ENCODE data around the gene MEIS2.
"Not testable (repeated sequence)": the region's sequence is repeated elsewhere in the genome, so short reads cannot be mapped to it uniquely, and the experiment has no call there.

MEIS2 gene

DNA sequence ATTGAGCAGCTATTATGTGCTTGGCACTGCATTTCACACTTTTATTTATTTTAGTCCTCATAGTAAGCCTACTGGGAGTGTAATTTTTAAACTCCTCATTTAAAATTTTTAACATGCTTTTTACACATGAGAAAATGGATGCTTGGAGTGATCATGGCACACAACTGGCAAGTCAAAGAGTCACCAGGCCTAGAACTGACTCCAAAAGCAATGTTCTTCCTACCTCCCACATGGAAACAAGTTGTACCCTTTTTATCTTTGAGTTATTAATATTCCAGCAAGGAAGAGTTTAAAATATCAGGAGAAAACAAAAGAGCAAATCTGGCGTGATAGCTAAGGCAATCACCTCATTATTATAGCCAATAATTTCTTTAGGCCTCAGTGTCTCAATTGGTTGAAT lies 100.6 kb downstream of the MEIS2 start:
- no peak for DNase-seq

DNA sequence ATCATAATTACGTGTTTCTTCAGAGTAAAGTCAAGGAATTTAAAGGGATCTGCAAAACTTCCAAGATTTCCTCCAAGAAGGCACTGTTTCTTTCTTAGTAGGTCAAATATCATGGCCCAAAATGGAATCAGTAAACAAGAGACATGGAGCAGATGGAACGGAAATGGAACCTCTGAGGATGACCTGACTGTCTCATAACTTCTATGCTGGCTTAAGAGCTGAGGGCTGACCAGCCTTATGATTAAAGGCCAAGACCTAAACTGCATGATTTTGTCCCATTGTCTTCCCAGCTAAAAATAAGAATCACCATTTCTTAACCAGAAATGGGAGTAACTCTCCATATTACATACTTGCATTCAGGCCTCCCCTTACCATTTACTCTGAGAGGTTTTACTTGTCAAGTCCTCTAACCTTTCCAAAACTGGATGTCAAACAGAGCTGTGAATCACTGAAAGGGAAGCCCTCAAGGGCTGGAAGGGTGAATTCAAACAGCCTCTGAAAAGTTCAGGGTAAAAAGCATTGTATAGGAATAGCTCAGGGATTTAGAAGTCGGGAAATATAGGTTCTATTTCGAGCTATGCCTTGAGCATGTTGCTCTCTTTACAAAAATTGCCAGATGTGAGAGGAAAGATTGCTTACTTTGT lies 103.7 kb downstream of the MEIS2 start:
- no peak for DNase-seq

- no peak for DNase-seq
Measured at GRCh38 chr15:36996121-36996520, 104.2 kb downstream of the MEIS2 start.

- DNase-seq = no peak
Measured at GRCh38 chr15:36994790-36995189, 105.6 kb downstream of the MEIS2 start.

GRCh38 chr15:36992454-36992853 lies 107.9 kb downstream of the MEIS2 start:
- DNase-seq = no peak

- DNase-seq = no peak
Measured at GRCh38 chr15:36988947-36989346, 111.4 kb downstream of the MEIS2 start.

DNA sequence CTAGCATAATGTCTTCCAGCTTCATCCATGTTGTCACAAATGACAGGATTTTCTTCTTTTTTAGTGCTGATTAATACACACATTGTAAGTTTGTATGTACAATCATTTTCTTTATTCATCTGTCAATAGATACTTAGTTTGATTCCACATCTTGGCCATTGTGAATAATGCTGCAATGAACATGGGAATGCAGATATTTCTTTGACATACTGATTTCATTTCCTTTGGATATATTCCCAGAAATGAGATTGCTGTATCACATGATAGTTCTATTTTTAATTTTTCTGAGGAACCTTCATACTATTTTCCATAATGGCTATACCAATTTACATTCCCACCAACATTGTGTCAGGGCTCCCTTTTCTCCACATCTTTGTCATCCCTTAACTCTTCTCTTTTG lies 117.9 kb downstream of the MEIS2 start:
- DNase-seq = no peak

DNA sequence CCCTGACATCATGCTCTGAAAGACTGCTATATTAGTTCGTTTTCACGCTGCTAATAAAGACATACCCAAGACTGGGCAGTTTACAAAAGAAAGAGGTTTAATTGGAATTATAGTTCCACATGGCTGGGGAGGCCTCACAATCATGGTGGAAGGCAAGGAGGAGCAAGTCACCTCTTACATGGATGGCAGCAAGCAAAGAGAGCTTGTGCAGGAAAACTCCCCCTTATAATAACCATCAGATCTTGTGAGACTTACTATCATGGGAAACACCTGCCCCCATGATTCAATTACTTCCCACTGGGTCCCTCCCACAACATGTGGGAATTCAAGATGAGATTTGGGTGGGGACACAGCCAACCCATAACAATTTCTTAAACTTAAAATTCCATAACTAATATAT lies 120.1 kb downstream of the MEIS2 start:
- DNase-seq = not testable (repeated sequence)

DNA sequence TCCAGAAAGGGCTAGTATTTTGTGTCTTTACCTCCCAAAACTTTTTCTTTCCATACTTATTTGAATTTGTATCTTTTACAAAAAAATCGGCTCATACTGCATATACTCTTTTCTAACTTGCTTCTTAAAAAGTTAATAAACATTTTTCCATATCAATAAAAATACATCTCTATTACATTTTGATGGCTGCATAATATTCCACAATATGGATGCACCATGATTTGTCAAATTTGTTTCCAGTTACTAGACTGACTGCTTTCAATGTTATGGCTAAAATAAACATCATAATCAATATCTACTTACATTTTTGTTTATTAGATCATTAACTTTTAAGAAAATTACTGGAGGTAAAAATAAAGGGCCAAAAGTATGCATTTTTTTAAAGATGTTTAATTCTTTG lies 121.7 kb downstream of the MEIS2 start:
- DNase-seq = no peak

GRCh38 chr15:36978126-36978525 lies 122.2 kb downstream of the MEIS2 start:
- no peak for DNase-seq

- DNase-seq = no peak
Measured at GRCh38 chr15:36977659-36978058, 122.7 kb downstream of the MEIS2 start.

DNA sequence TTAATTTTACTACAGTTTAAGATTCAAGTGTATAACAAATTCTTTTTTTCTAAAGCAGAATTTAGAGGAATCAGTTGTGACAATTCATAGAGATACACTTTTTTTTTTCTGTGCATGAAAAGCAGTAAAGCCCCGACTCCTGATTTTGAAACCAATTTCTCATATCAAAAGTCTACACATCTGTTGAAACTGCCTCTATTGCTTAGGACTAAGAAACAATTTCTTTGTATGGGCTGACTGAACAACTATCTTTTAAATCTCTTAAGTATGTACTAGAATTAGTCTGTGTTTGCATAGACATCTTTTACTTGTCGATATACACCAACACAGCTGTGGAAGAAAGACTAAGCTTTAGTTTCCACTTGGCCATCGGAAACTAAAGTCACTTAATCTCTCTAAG lies 127.6 kb downstream of the MEIS2 start:
- DNase-seq = no peak

DNA sequence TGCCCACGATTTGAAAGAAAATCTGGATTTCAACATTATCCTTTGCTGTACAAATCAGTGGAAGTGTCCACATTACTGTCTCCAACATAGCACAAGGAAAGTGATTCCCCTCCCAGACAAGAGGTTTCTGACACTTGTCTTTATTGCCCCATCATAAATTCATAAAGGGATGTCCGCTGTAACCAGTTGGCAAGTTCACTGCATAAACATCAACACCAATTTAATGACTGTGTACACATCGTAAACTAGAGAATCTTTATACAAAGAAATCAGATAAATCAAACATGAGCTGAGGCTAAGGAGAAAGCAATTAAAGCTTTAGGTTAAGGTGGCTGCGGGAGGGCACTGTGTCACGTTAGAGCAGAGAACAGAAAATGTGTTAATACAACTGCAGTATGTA lies 129.8 kb downstream of the MEIS2 start:
- no peak for DNase-seq

- DNase-seq = no peak
Measured at GRCh38 chr15:36967929-36968328, 132.4 kb downstream of the MEIS2 start.

GRCh38 chr15:36966708-36967107 lies 133.6 kb downstream of the MEIS2 start:
- DNase-seq = no peak

DNA sequence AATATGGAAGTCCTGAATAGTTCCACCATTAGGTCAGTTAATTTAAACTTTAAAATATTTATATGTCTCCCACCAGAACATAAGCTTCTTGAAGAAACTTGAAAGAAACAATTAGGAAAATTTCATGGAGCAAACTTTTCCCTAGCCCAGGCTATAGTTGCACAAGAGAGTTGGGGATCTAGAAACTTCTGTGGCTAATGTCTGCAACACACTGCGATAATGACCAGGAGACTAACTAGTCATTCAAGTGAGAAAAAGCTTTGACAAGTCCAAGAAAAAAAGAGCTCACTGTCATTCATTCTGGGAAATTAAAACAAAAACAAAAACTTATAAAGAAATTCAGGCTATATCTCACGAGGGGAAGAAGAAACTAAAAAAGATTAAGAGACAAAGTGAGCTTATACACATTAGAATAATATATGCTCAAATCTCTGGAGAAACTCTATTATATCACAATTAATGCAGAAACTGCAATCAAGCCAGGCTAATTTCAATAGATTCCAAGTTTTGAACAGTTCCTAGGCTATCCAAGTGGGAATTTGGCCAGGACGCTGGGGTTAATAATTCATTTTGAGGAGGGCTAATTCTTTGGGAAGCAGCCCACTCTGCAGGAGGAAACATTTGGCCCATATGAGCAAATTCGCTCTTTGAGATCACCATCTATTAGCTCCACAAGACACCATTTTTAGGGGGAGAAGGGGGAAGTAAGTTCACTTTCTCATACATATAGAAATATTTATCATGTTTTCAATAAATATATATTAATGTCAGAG lies 134.6 kb downstream of the MEIS2 start:
- no peak for DNase-seq

- no peak for DNase-seq
Measured at GRCh38 chr15:36964626-36965025, 135.7 kb downstream of the MEIS2 start.

- DNase-seq = no peak
Measured at GRCh38 chr15:36961956-36962355, 138.4 kb downstream of the MEIS2 start.

DNA sequence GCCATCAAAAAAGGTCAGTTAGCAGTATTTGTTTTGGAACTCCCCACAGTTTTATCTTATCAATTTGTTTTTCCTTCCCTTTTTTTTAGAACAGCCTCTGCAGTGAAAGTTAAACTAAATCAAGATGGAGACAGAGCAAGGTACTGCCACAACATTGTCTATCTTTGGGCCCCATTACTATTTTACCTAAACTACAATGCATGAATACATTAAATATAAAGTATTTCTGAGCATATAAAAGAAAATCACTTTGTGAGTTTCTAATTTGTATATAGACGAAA lies 139.5 kb downstream of the MEIS2 start:
- no peak for DNase-seq

DNA sequence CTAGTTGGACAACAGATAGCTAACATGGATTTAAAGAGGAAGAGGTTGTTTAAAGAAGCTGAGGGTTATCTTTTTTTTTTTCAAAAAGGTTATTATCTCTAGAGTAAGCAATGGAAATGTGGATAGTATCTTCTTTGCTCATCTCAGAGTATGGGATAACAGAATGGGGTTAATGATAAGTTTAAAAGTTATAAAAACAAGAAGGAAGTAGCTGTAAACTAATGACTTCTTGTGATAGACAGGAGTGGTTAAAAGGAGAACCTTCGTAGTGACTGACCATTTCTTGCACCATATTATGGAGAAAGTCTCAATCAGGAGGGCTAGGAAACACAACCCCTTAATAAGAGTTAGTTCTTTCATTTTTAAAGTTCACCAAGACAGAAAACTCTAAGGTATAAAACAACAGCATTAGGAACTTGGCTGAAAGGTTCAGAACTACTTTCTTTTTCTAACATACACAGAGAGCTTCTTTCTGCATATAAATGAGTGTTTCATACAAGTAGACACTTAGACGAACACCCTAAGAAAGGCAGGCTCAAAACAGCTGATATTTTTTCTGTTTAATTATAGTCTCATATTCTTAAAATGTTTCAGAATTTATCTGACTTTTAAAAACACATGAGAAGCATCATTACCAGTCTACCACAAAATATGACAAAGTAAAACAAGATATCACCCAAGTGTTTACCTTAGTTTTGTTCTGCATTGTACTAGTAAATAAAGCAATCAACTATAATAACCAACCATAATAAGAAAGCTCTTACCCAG lies 140.0 kb downstream of the MEIS2 start:
- DNase-seq = peak; percentile 21

DNA sequence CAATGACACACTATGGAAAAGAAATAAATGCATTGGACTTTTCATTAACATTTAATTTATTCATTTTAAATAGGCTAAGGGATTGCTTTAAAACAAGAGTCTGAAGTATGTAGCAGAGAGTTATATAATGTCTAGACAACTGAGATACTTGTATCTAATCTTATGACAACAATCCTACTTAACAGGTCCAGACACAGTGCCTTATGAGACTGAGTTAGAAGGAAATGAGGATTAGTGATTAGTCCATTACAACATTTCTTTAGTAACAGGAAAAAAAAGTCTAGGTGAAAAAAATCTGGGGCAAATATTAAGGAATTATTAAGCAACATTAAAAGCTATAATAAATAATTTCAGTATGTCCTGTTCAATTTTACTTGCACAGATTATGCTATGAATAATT lies 140.6 kb downstream of the MEIS2 start:
- DNase-seq = no peak

GRCh38 chr15:36958606-36959005 lies 141.7 kb downstream of the MEIS2 start:
- DNase-seq = no peak

DNA sequence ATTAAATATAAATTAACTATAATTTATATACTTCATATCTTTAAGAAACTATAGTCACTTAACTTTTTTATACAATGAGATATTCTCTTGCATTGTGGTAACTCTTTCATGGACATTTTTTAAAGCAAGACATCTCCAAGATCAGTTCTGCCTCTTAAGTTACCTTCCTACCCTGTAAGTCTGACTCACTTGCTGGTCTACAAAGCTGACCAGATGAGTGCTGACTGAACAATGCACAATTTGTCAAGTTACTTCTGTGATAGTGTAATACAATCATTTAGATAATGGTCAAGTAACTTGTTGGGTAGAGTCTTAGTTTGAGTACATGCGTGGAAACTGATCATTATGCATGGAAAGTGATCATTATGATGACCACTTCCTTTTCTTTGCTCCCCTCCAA lies 145.9 kb downstream of the MEIS2 start:
- no peak for DNase-seq

DNA sequence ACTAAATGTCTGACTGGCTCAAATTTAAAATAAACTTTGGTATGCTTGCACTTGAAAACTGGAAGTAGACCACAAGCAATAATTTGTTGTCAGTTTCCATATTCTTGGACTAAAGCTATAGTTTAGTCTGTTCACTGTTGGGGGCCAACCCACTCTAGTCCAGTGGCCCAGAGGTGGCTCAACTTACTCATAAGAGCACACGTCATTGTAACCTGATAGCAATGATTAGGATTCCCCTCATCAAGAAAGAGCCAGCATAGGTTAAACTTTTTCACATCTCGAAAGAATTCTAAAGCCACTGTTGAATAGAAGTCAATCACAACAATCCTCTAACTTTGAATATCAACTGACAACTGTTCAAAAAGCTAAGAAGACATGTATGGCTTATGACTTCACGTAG lies 147.0 kb downstream of the MEIS2 start:
- no peak for DNase-seq
